ENCODE measurements around the gene TBC1D10A.

Gene TBC1D10A

DNA sequence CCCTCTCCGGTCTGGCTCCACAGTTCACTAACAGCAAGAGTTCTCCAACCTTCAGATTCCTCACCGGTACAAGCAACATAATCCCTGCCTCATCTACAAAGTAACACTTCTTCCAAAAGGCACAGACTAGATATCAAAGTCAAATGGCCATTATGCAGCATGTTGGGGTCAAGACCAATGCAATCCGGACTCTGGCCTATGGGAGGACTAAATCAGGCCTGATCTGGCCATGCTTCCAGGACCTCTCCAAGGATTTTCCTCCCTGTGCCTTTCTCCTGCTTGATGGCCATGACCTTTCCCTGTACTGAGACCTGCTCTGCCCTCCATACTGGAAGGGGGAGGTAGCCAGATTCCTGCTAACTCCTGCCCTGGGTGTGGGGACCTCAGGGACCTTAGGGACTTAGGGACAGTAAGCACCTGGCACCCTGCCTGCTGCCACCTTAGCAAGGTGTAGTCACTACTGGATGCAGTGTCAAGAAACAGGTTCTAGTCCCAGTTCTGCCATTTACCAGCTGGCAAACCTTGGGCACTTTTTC, 6.7 kb downstream of the TBC1D10A start:
- H3K4me3 ChIP-seq (ENCODE audit: low read length), result no peak overlapping the region
- DNase-seq (ENCODE audit: low read depth), result no peak

GRCh38 chr22:30318799-30319419, 7.8 kb downstream of the TBC1D10A start:
- TF ChIP-seq, protein P1, sequence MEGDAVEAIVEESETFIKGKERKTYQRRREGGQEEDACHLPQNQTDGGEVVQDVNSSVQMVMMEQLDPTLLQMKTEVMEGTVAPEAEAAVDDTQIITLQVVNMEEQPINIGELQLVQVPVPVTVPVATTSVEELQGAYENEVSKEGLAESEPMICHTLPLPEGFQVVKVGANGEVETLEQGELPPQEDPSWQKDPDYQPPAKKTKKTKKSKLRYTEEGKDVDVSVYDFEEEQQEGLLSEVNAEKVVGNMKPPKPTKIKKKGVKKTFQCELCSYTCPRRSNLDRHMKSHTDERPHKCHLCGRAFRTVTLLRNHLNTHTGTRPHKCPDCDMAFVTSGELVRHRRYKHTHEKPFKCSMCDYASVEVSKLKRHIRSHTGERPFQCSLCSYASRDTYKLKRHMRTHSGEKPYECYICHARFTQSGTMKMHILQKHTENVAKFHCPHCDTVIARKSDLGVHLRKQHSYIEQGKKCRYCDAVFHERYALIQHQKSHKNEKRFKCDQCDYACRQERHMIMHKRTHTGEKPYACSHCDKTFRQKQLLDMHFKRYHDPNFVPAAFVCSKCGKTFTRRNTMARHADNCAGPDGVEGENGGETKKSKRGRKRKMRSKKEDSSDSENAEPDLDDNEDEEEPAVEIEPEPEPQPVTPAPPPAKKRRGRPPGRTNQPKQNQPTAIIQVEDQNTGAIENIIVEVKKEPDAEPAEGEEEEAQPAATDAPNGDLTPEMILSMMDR (conservative IDR thresholded peaks at IDR 0.05; ENCODE audit: low read length), result no peak
- DNase-seq (ENCODE audit: low read depth), result no peak

More for the DNA sequence above, 6.7 kb downstream of the TBC1D10A start:
- TF ChIP-seq, protein P1 (conservative IDR thresholded peaks at IDR 0.05; ENCODE audit: low read length), result no peak

DNA sequence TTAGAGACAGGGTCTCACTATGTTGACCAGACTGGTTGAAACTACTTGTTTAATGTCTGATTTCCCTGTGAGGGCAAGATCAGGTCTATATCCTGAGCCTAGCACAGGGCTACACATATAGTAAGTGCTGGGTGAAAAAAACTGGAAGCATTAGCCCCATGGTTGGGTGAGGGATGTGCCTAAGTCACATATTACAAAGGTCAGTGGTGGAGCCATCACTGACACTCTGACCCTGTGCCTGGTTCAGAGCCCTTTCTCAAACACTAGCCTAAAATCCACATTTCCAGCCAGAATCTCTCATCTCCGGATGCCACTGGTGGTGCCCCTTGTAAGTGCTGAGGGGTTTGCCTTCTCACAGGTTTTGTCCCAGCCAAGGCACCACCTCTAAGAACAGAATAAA, 9.0 kb downstream of the TBC1D10A start:
- TF ChIP-seq, protein P1 (conservative IDR thresholded peaks at IDR 0.05; ENCODE audit: low read length), result no peak
- DNase-seq (ENCODE audit: low read depth), result no peak
- H3K4me3 ChIP-seq (ENCODE audit: low read length), result no peak overlapping the region

More at GRCh38 chr22:30318799-30319419, 7.8 kb downstream of the TBC1D10A start:
- no peak overlapping the region for H3K4me3 ChIP-seq (ENCODE audit: low read length)

DNA sequence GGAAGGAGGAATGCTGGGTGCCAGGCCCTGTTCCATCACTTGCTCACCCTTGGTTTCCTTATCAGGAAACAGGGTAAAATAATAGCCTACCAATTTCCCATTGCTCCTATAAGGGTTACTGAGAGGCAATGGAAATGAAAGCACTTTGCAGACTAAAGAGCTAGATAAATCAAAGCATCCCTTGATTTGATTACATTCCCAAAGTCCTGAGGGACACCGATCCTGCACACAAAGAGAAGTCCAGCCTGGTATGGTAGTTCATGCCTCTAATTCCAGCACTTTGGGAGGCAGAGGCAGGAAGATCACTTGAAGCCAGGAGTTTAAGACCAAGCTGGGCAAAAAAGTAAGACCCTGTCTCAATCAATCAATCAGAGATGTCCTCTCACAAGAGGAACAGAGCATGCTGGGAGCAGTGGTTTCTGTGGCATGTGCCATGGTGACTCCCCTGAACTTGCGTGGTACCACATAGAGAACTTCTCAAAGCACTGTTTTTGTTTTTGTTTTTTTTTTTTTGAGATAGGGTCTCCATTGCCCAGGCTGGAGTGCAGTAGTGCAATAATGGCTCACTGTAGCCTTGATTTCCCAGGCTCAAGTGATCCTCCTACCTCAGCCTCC, 10.7 kb downstream of the TBC1D10A start:
- H3K4me3 ChIP-seq (ENCODE audit: low read length), result no peak overlapping the region
- no peak for DNase-seq (ENCODE audit: low read depth)
- TF ChIP-seq, protein P1 (conservative IDR thresholded peaks at IDR 0.05; ENCODE audit: low read length), result no peak

- DNase-seq (ENCODE audit: low read depth), result no peak
- TF ChIP-seq, protein P1 (conservative IDR thresholded peaks at IDR 0.05; ENCODE audit: low read length), result no peak
- H3K4me3 ChIP-seq (ENCODE audit: low read length), result no peak overlapping the region
Measured at GRCh38 chr22:30314915-30315314, 11.8 kb downstream of the TBC1D10A start.

DNA sequence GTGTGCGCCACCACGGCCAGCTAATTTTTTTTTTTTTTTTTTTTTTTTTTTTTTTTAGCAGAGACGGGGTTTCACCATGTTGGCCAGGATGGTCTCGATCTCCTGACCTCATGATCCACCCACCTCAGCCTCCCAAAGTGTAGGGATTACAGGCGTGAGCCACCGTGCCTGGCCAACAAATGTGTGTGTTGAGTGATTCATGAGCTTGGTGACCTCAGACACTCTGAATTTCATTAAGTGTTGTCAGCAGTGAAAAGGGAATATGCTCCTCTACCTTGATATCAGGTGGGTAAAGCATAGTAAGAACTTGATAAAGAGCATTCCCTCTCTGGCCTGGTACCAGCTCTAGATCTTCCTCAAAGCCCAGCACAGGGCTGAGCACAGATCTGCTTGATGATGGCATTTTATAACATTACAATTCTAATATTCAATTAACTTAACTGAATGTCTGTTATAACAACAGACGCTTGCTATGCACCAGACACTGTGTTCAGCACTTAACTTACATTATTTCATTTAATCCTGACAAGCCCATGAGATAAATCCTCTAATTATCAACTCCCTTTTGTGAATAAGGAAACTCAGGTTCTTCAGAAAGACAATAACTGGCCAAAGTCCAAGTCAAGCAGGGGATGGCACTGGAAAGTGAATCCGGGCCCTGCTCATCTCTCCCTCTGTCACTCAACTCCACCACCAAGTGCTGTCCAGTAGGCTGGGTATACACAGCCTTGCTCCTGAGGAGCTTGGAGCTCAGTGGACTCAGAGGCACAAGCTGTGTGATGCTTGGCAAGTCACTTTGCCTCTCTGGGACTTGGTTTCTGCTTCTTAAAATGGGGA, 13.0 kb downstream of the TBC1D10A start:
- no peak overlapping the region for H3K4me3 ChIP-seq (ENCODE audit: low read length)
- no peak for DNase-seq (ENCODE audit: low read depth)
- TF ChIP-seq, protein P1 (conservative IDR thresholded peaks at IDR 0.05; ENCODE audit: low read length), result no peak
